ENCODE results near the gene AIG1. TPM values are rescaled to one million over a fixed set of nuclear protein-coding genes. Genes with fewer than 3 reads are reported as not detected.
A peak's percentile ranks its signal among the peaks of the same experiment; 100 is the strongest.

Gene AIG1
- total and polyA plus RNA-seq, 2 of the 13 experiments (the other 11 are each of a cell fraction or from before 2014, with no cell fraction given) = 115 to 197 TPM

- TF ChIP-seq ZNF232 (CRISPR knock-in tag; IDR thresholded peaks at IDR 0.05; ENCODE audit: borderline replicate concordance) = 0 out of 2 replicates have a peak, but pooled peaks have one; percentile 43
These were observed 33.8 kb upstream of the AIG1 start (continued) for GRCh38 chr6:143026696-143027449.

GRCh38 chr6:143034689-143035334 is 25.9 kb upstream of the AIG1 start:
- BruUV-seq (replicated peaks) = no TSS peak
- TF ChIP-seq ZNF550 (CRISPR knock-in tag; IDR thresholded peaks at IDR 0.05; ENCODE audit: borderline replicate concordance) (no peak), ZNF598 (CRISPR knock-in tag; IDR thresholded peaks at IDR 0.05; ENCODE audit: borderline replicate concordance) (no peak), KLF6 (CRISPR knock-in tag; IDR thresholded peaks at IDR 0.05) (no peak), SALL1 (CRISPR knock-in tag; IDR thresholded peaks at IDR 0.05) (peak; percentile 50), CREM (IDR thresholded peaks at IDR 0.05) (no peak), CREM (CRISPR knock-in tag; IDR thresholded peaks at IDR 0.05) (no peak), SALL2 (CRISPR knock-in tag; IDR thresholded peaks at IDR 0.05) (no peak), ZNF597 (CRISPR knock-in tag; IDR thresholded peaks at IDR 0.05) (no peak), ZNF337 (CRISPR knock-in tag; IDR thresholded peaks at IDR 0.05; ENCODE audit: borderline replicate concordance, low read depth) (no peak), ZNF362 (CRISPR knock-in tag; IDR thresholded peaks at IDR 0.05; ENCODE audit: borderline replicate concordance) (no peak), ZNF235 (CRISPR knock-in tag; IDR thresholded peaks at IDR 0.05; ENCODE audit: borderline replicate concordance) (no peak), ZNF704 (CRISPR knock-in tag; IDR thresholded peaks at IDR 0.05; ENCODE audit: borderline replicate concordance) (no peak), ZNF883 (CRISPR knock-in tag; IDR thresholded peaks at IDR 0.05; ENCODE audit: not compliant biosample characterization) (peak; percentile 19), ZNF703 (CRISPR knock-in tag; IDR thresholded peaks at IDR 0.05; ENCODE audit: borderline replicate concordance) (0 out of 2 replicates have a peak, but pooled peaks have one; percentile 44), NFYC (CRISPR knock-in tag; IDR thresholded peaks at IDR 0.05) (no peak), FOXO1 (CRISPR knock-in tag; IDR thresholded peaks at IDR 0.05) (no peak), MAF1 (CRISPR knock-in tag; IDR thresholded peaks at IDR 0.05; ENCODE audit: borderline replicate concordance) (no peak)

More at GRCh38 chr6:143034689-143035334, 25.9 kb upstream of the AIG1 start:
- Histone ChIP-seq H3K4me2 (ENCODE audit: low read depth, low read length) (no peak overlapping the region), H3K27ac (ENCODE audit: extremely low read length, insufficient read depth, low read length) (no peak overlapping the region), H3K79me2 (ENCODE audit: insufficient read depth, low read length) (no peaks in the 10 kb centered on the region), H3K4me3 (replicated peaks in 1 of 3; ENCODE audit: insufficient read depth in 1 of 3, low read depth in 2 of 3, low read length in 3 of 3) (no peak overlapping the region), H2AFZ (ENCODE audit: low read length) (no peak overlapping the region), H3K4me1 (ENCODE audit: insufficient read depth, low read length) (no peaks in the 10 kb centered on the region), H3K9me3 (ENCODE audit: low read length) (peaks cover 41% of the 10 kb centered on the region), H4K20me1 (ENCODE audit: insufficient read depth, low read length) (no peaks in the 10 kb centered on the region), H3K27me3 (ENCODE audit: control insufficient read depth in 1 of 2, insufficient read depth in 2 of 2, low read length in 2 of 2) (no peaks in the 10 kb centered on the region), H3K9ac (ENCODE audit: insufficient read depth, low read depth, low read length) (no peak overlapping the region), H3K36me3 (replicated peaks in 1 of 2; ENCODE audit: control insufficient read depth in 1 of 2, insufficient read depth in 2 of 2, low read length in 2 of 2) (no peaks in the 10 kb centered on the region; a peak in 1 of 5 replicates)
- POLR2A ChIA-PET = no interaction called here
- 31% methylated on average over 8 of the region's 9 CpGs for WGBS (ENCODE audit: low lambda C conversion rate)
- ATAC-seq (peak; percentile 41; the same call in 1 of the 3 replicates), FAIRE-seq (no peak), DNase-seq (ENCODE audit: low spot score) (peak; percentile 53)
- intact Hi-C loops (cut with micrococcal nuclease; ENCODE audit: unreplicated experiment) (no loop called here), in situ Hi-C loops (cut with HindIII; ENCODE audit: extremely low pct_ligation_motif_present, low pct_unique_long_range_greater_than_20kb) (no loop called here)
- CTCF ChIA-PET (ENCODE audit: low intra/inter-chr PET ratio, low total read pairs) = no interaction called here

All from HepG2 (cell line).